ENCODE measurements around the gene LRRC45.
A peak's percentile ranks its signal among the peaks of the same experiment; 100 is the strongest.

The LRRC45 gene

DNA sequence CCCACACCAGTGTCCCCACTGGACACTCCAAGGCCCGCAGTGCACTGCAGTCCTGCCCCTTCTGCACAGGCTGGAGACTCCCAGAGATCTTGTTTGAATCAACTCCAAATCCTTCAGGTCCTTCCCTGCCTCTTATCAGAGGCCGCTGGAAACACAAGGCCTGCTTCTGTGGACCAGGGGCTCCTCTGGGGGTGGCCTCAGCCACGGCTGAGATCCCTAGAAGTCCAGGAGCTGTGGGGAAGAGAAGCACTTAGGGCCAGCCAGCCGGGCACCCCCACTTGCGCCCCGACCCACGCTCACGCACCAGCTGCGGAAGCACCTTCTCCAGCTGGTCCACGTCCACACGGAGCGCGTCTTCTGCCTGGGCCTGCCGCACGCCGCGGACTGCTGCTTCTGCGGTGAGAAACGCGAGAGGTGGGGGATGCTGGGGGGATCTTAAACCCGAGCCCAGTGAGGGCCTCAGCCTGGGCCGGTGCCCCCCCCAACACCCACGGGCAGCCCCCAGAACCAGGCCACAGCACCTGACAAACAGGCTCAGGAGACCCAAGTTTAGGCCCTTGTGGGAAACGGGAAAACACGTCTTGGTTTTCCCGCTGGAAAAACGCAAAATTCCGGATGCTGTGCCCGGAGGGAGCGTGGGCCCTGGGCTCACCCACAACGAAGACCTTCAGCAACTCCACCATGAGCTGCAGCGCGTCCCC, 4.0 kb upstream of the LRRC45 start:
- Histone ChIP-seq H3K79me2 (no peaks in the 10 kb centered on the region), H2AFZ (no peak overlapping the region), H3K36me3 (ENCODE audit: control insufficient read depth, insufficient read depth, low read length) (no peaks in the 10 kb centered on the region), H3K4me1 (peaks cover 13% of the 10 kb centered on the region), H3K9me3 (ENCODE audit: control insufficient read depth, low read length) (no peaks in the 10 kb centered on the region), H3K4me2 (ENCODE audit: low read length) (no peak overlapping the region), H3K27me3 (ENCODE audit: control insufficient read depth, insufficient read depth, low read length) (no peaks in the 10 kb centered on the region), H3K4me3 (ENCODE audit: low read depth, low read length) (no peak overlapping the region), H3K9ac (no peak overlapping the region), H3K27ac (no peak overlapping the region)
- TF ChIP-seq, protein P1, sequence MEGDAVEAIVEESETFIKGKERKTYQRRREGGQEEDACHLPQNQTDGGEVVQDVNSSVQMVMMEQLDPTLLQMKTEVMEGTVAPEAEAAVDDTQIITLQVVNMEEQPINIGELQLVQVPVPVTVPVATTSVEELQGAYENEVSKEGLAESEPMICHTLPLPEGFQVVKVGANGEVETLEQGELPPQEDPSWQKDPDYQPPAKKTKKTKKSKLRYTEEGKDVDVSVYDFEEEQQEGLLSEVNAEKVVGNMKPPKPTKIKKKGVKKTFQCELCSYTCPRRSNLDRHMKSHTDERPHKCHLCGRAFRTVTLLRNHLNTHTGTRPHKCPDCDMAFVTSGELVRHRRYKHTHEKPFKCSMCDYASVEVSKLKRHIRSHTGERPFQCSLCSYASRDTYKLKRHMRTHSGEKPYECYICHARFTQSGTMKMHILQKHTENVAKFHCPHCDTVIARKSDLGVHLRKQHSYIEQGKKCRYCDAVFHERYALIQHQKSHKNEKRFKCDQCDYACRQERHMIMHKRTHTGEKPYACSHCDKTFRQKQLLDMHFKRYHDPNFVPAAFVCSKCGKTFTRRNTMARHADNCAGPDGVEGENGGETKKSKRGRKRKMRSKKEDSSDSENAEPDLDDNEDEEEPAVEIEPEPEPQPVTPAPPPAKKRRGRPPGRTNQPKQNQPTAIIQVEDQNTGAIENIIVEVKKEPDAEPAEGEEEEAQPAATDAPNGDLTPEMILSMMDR (IDR thresholded peaks at IDR 0.05): no peak

GRCh38 chr17:82019690-82020571, 3.2 kb upstream of the LRRC45 start:
- H3K4me2 ChIP-seq (ENCODE audit: low read length): no peak overlapping the region
- no peaks in the 10 kb centered on the region for H3K36me3 ChIP-seq (ENCODE audit: control insufficient read depth, insufficient read depth, low read length)
- H3K9ac ChIP-seq: no peak overlapping the region
- no peak overlapping the region for H2AFZ ChIP-seq
- TF ChIP-seq, protein P1 (IDR thresholded peaks at IDR 0.05): peak; percentile 50
- H3K27ac ChIP-seq: no peak overlapping the region
- H3K27me3 ChIP-seq (ENCODE audit: control insufficient read depth, insufficient read depth, low read length): no peaks in the 10 kb centered on the region
- H3K9me3 ChIP-seq (ENCODE audit: control insufficient read depth, low read length): no peaks in the 10 kb centered on the region
- H3K79me2 ChIP-seq: peaks cover 2% of the 10 kb centered on the region
- H3K4me3 ChIP-seq (ENCODE audit: low read depth, low read length): no peak overlapping the region
- peaks cover 16% of the 10 kb centered on the region for H3K4me1 ChIP-seq

GRCh38 chr17:82020572-82021106, 2.5 kb upstream of the LRRC45 start:
- H3K9ac ChIP-seq: no peak overlapping the region
- no peaks in the 10 kb centered on the region for H3K9me3 ChIP-seq (ENCODE audit: control insufficient read depth, low read length)
- H3K4me2 ChIP-seq (ENCODE audit: low read length): no peak overlapping the region
- peaks cover 2% of the 10 kb centered on the region for H3K79me2 ChIP-seq
- no peaks in the 10 kb centered on the region for H3K27me3 ChIP-seq (ENCODE audit: control insufficient read depth, insufficient read depth, low read length)
- no peak overlapping the region for H3K27ac ChIP-seq
- TF ChIP-seq, protein P1 (IDR thresholded peaks at IDR 0.05): no peak
- H3K4me3 ChIP-seq (ENCODE audit: low read depth, low read length): no peak overlapping the region
- H2AFZ ChIP-seq: no peak overlapping the region
- H3K4me1 ChIP-seq: peaks cover 16% of the 10 kb centered on the region
- no peaks in the 10 kb centered on the region for H3K36me3 ChIP-seq (ENCODE audit: control insufficient read depth, insufficient read depth, low read length)

DNA sequence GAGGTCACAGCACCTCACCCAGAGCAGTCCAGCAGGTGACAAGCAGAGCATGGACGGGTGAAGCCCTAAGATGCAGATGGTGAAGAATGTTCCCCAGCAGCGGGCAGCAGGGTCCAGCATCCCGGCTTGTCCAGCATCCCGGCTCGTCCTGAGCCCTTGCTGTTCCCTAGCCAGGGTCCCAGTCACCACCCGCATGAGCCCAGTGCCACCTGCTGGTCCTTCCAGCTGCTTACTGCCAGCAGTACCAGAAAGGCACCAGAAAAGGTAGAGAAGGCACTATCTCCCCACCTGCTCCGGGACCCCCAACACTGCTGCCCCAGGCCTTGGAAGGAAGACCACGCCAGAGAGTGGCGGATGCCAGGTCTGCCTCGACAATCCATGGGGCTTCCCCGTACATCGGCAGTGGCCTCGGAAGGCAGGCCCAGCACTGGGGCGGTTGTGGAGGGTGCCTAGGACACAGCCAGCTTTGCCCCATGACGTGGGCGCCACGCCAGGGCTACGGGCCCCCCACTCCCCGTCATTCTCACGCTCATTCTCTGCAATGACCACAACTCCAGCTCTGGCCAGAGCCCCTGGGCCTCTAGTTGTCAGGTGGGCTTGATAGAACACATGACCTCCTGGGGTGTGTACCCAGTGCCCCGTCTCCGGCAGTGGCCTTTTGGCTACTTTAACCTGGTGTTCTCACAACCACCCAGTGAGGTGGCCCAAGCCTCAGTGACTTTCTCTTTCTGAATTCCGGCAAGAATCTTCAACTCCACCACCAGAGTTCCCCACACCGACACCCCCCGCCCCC, 1.8 kb upstream of the LRRC45 start:
- Histone ChIP-seq H3K4me3 (ENCODE audit: low read depth, low read length) (peak overlapping the region; percentile 78), H3K79me2 (peaks cover 2% of the 10 kb centered on the region), H3K9ac (no peak overlapping the region), H3K9me3 (ENCODE audit: control insufficient read depth, low read length) (no peaks in the 10 kb centered on the region), H3K36me3 (ENCODE audit: control insufficient read depth, insufficient read depth, low read length) (no peaks in the 10 kb centered on the region), H3K27ac (no peak overlapping the region), H3K4me2 (ENCODE audit: low read length) (peak overlapping the region; percentile 58), H2AFZ (no peak overlapping the region), H3K4me1 (peaks cover 16% of the 10 kb centered on the region), H3K27me3 (ENCODE audit: control insufficient read depth, insufficient read depth, low read length) (no peaks in the 10 kb centered on the region)
- TF ChIP-seq, protein P1 (IDR thresholded peaks at IDR 0.05): peak; percentile 82
